ENCODE results near the gene MX1.

MX1 gene

GRCh38 chr21:41494242-41494641 lies 68.2 kb downstream of the MX1 start:
- no peak for FAIRE-seq

GRCh38 chr21:41497008-41497407 lies 71.0 kb downstream of the MX1 start:
- no peak for FAIRE-seq

- no peak for FAIRE-seq
Observed at GRCh38 chr21:41497788-41498187, 71.7 kb downstream of the MX1 start.

GRCh38 chr21:41499920-41500319 lies 73.9 kb downstream of the MX1 start:
- FAIRE-seq = no peak

- FAIRE-seq = no peak
Observed at GRCh38 chr21:41500363-41500762, 74.3 kb downstream of the MX1 start.

- FAIRE-seq = no peak
Observed at GRCh38 chr21:41500931-41501381, 74.9 kb downstream of the MX1 start.

- no peak for FAIRE-seq
Observed at GRCh38 chr21:41501919-41502318, 75.9 kb downstream of the MX1 start.

- no peak for FAIRE-seq
Observed at GRCh38 chr21:41503331-41503730, 77.3 kb downstream of the MX1 start.

- no peak for FAIRE-seq
Observed at GRCh38 chr21:41504030-41504429, 78.0 kb downstream of the MX1 start.

- no peak for FAIRE-seq
Observed at GRCh38 chr21:41506005-41506594, 80.1 kb downstream of the MX1 start.

- FAIRE-seq = no peak
Observed at GRCh38 chr21:41506611-41507520, 80.8 kb downstream of the MX1 start.

- no peak for FAIRE-seq
Observed at GRCh38 chr21:41507521-41508414, 81.7 kb downstream of the MX1 start, which contains the start of gene TMPRSS2. TSS of gene TMPRSS2 (minus strand) at chr21:41508158. CDS start at chr21:41498133, 10,025 bp downstream.

GRCh38 chr21:41508415-41509144 lies 82.5 kb downstream of the MX1 start:
- FAIRE-seq = no peak

Measured in TTC549 (cell line).